Keratinocyte (primary cell): Measurements from ENCODE around the gene CDKN2AIPNL.

Experiments
- EZH2 ChIP-seq: IDR thresholded peaks from one replicate; pipeline ENCODE4 v1.6.1; 2012; ENCODE audit warnings: inconsistent platforms, mild to moderate bottlenecking, low read length, moderate library complexity
- TF ChIP-seq, protein P1 (sequence below), 3 experiments: IDR thresholded peaks in 1 of 3; conservative IDR thresholded peaks in 1 of 3; optimal IDR thresholded peaks in 1 of 3; 2 replicates in 2 of 3; 3 replicates in 1 of 3; pipeline versions ENCODE3 to v1.5.1; 2011; ENCODE audit warnings: low read length in 3 of 3, mild to moderate bottlenecking in 3 of 3, moderate library complexity in 2 of 3, control low read depth in 1 of 3, inconsistent platforms in 1 of 3; ENCODE audit not compliant: insufficient read depth in 2 of 3; ENCODE audit errors: extremely low read depth in 1 of 3

DNA sequence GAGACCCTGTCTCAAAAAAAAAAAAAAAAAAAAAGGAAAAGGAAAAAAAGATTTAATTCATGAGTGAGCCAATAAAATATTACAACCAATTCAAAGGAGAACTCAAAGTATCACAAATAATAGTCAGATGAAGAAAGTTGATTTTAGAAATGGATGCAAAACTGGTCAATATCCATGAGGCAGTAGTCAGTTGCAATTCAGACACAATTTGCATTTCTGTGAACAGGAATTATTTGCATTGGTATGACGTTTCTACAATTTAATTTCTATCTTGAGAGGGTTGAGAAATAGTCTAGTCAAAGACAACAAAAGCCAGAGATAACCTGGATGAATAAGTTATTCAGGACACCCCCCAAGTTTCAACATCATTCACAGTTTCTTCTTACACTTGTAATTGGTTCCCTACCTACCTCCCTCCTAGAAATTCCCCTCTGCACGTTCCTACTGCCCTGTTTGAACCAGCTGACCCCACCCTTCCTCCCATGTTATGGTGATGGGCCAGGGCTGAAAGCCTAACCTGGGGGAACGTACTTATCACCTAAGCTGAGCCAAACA lies 28.6 kb upstream of the CDKN2AIPNL start:
- no peak for TF ChIP-seq EZH2
- TF ChIP-seq, protein P1, sequence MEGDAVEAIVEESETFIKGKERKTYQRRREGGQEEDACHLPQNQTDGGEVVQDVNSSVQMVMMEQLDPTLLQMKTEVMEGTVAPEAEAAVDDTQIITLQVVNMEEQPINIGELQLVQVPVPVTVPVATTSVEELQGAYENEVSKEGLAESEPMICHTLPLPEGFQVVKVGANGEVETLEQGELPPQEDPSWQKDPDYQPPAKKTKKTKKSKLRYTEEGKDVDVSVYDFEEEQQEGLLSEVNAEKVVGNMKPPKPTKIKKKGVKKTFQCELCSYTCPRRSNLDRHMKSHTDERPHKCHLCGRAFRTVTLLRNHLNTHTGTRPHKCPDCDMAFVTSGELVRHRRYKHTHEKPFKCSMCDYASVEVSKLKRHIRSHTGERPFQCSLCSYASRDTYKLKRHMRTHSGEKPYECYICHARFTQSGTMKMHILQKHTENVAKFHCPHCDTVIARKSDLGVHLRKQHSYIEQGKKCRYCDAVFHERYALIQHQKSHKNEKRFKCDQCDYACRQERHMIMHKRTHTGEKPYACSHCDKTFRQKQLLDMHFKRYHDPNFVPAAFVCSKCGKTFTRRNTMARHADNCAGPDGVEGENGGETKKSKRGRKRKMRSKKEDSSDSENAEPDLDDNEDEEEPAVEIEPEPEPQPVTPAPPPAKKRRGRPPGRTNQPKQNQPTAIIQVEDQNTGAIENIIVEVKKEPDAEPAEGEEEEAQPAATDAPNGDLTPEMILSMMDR (optimal IDR thresholded peaks at IDR 0.05 in 1 of 3, IDR thresholded peaks at IDR 0.05 in 1 of 3, conservative IDR thresholded peaks at IDR 0.05 in 1 of 3; ENCODE audit: extremely low read depth in 1 of 3, insufficient read depth in 2 of 3, low read length in 3 of 3): no peak
